ENCODE results near the gene JAML. TPM values are rescaled to one million over a fixed set of nuclear protein-coding genes. Genes with fewer than 3 reads are reported as not detected.

Gene JAML
- total RNA-seq, 1 donor from 2014 or later = not detected

DNA sequence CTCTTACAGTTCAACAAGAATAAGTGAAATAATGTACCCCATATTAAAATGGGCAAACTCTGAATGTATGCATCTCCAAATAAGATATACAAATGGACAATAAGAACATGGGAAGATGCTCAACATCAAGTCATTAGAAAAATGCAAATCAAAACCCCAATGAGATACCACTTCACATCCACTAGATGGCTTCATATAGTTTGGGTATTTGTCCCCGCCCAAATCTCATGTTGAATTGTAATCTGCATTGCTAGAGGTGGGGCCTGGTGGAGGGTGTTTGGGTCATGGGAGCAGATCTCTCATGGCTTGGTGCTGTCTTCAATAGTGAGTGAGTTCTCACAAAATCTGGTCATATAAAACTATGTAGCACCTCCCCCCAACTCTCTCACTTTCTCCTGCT is 33.6 kb upstream of the JAML start:
- no peaks in the 10 kb centered on the region for H3K36me3 ChIP-seq
- no peak overlapping the region for H3K27ac ChIP-seq
- intact Hi-C loops (cut with DNase I) = no loop called here
- DNase-seq (ENCODE audit: low spot score in 2 of 2) = no peak
- H3K9me3 ChIP-seq = no peaks in the 10 kb centered on the region
- no peaks in the 10 kb centered on the region for H3K4me1 ChIP-seq
- H3K27me3 ChIP-seq = no peaks in the 10 kb centered on the region
- TF ChIP-seq, protein P1, sequence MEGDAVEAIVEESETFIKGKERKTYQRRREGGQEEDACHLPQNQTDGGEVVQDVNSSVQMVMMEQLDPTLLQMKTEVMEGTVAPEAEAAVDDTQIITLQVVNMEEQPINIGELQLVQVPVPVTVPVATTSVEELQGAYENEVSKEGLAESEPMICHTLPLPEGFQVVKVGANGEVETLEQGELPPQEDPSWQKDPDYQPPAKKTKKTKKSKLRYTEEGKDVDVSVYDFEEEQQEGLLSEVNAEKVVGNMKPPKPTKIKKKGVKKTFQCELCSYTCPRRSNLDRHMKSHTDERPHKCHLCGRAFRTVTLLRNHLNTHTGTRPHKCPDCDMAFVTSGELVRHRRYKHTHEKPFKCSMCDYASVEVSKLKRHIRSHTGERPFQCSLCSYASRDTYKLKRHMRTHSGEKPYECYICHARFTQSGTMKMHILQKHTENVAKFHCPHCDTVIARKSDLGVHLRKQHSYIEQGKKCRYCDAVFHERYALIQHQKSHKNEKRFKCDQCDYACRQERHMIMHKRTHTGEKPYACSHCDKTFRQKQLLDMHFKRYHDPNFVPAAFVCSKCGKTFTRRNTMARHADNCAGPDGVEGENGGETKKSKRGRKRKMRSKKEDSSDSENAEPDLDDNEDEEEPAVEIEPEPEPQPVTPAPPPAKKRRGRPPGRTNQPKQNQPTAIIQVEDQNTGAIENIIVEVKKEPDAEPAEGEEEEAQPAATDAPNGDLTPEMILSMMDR (IDR thresholded peaks at IDR 0.05) = no peak
- H3K4me3 ChIP-seq = no peak overlapping the region

DNA sequence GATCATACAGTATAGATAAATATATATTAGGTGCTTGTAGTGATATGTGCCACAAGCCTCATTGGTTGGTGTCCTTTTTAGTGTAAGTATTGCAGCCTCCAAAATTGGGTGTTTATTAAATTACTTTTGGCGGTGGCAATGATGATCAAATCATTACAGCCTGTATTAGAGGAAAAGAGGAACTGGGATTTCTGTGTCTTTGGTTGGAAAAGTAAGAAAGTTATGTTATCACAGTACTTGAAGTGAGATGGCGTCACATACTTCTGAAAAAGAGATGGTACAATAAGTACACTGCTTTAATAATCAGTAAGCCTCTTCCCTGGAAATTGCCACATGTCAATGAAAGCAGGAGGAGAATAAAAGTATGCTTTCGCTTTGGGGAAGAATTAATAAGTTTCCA is 27.9 kb upstream of the JAML start:
- Histone ChIP-seq H3K36me3 (no peaks in the 10 kb centered on the region), H3K27ac (no peak overlapping the region), H3K9me3 (no peaks in the 10 kb centered on the region), H3K4me3 (peak overlapping the region; percentile 52 to 60), H3K27me3 (no peaks in the 10 kb centered on the region), H3K4me1 (no peaks in the 10 kb centered on the region)
- intact Hi-C loops (cut with DNase I) = no loop called here
- DNase-seq (ENCODE audit: low spot score in 2 of 2) = no peak
- TF ChIP-seq, protein P1 (IDR thresholded peaks at IDR 0.05) = no peak

DNA sequence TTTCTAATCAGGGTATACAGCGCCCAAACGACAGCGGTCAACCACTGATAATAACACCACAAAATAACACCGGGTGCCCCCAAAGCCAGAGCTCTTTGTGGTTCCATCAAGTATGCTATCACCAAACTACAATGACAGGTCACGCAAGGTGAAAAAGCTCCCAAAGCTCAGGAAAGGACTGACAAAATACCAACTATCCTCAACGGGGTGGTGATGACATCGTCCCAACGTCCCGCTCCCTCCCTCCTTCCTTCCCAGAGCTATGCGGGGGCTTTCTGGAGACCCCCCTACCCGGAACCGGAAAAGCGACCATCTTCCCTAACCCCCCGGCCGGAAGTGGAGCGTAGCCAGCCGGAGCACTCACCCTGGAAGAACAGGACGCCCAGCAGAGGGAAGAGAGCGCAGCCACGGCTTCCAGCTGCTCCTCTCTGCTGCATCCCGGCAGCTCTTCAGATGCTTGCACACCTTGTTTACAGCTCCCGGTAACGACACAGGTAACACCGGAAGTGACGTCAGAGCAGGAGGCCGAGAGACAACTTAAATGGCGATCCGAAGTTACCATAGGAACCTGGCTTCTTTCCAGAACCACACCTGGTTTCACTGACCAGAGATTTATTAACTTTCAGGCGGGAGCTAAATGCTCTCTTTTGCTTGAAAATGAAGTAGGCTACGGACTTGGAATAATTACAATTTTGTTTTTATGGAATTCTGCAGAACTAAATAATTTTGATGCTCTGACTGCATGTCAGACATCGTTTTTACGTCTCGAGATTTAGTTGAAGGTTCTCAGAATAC is 27.2 kb upstream of the JAML start, which contains the start of gene MPZL3:
Gene MPZL3, minus strand, starts transcription at position 508 of the 795 bp plus-strand sequence. Its CDS starts 71 bp downstream, at position 437.
- Histone ChIP-seq H3K36me3 (no peaks in the 10 kb centered on the region), H3K4me3 (peak within 1 kb of the TSS; percentile 52 to 60), H3K27me3 (no peaks in the 10 kb centered on the region), H3K9me3 (no peaks in the 10 kb centered on the region), H3K27ac (no peak within 1 kb of the TSS), H3K4me1 (no peaks in the 10 kb centered on the region)
- DNase-seq (ENCODE audit: low spot score in 2 of 2) = peak in 1 of 2 donors; percentile 77
- intact Hi-C loops (cut with DNase I) = no loop called here
- TF ChIP-seq, protein P1 (IDR thresholded peaks at IDR 0.05) = no peak

DNA sequence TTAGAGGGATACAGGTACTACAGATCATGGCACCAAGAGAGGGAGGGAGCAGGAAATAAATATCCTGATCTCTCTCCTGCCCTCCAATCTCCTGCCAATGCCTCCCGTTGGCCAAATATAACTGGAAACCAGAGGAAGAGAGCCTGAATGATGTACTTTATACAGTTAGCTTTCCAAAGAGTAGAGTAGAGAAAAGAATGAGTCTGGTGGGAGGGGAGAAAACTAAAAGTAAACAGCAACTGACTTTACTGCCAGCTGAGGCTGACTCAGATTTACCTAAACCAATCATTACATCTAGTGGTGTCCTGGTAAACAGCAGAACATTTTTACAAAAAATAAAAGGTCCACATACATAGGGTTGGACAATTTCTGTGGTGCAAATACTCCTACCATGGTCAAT is 22.2 kb upstream of the JAML start:
- H3K27me3 ChIP-seq = no peaks in the 10 kb centered on the region
- intact Hi-C loops (cut with DNase I) = no loop called here
- TF ChIP-seq, protein P1 (IDR thresholded peaks at IDR 0.05) = no peak
- no peak overlapping the region for H3K27ac ChIP-seq
- no peak overlapping the region for H3K4me3 ChIP-seq
- no peaks in the 10 kb centered on the region for H3K9me3 ChIP-seq
- DNase-seq (ENCODE audit: low spot score in 2 of 2) = no peak
- H3K36me3 ChIP-seq = no peaks in the 10 kb centered on the region
- H3K4me1 ChIP-seq = no peaks in the 10 kb centered on the region

DNA sequence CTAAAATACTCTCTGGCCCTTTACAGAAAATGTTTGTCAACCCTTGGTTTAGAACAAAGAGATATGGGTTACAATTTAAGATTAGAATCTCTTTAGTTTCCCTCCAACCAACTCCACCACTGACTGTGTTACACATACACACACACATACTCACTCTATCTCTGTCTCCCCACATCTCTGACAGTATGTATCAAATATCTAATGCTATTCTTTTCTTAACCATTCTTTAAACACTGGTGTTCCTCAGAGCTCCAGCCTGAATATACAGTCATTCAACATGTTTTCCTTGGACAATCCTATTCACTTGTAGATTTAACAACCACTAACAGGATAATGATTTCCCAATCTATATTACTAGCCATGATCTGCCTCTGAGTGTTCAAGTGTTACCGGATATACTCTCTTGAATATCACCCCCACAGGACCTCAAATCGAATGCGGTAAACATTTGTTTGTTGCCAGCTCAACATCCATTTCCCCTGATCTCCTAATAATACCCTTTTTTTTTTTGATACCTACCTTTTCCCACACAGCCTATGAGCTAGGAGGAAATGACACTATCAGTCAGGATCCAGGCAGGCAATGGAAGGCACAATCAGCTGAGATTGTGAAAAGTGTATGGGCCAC is 21.2 kb upstream of the JAML start:
- Histone ChIP-seq H3K9me3 (no peaks in the 10 kb centered on the region), H3K27ac (no peak overlapping the region), H3K27me3 (no peaks in the 10 kb centered on the region), H3K36me3 (no peaks in the 10 kb centered on the region), H3K4me1 (no peaks in the 10 kb centered on the region), H3K4me3 (no peak overlapping the region)
- DNase-seq (ENCODE audit: low spot score in 2 of 2) = no peak
- TF ChIP-seq, protein P1 (IDR thresholded peaks at IDR 0.05) = no peak
- intact Hi-C loops (cut with DNase I) = no loop called here

Data from ascending aorta (tissue), 2 donors.